Brain microvascular endothelial cell (primary cell): Measurements from ENCODE around the gene SOCS1.

Source experiments
- DNase-seq: peaks from one replicate; pipeline ENCODE4 v3.0.0-alpha.2; 2020
- H3K27ac ChIP-seq: fragments of 250-450 bp; sonication (Bioruptor Pico); 2 replicates; pipeline ENCODE4 v1.5.1; 2020; ENCODE audit warnings: mild to moderate bottlenecking, moderate library complexity
- H3K27me3 ChIP-seq: fragments of 250-450 bp; sonication (Bioruptor Pico); replicated peaks from 2 replicates; pipeline ENCODE4 v1.5.1; 2020; ENCODE audit warnings: mild to moderate bottlenecking
- H3K36me3 ChIP-seq: fragments of 250-450 bp; sonication (Bioruptor Pico); replicated peaks from 2 replicates; pipeline ENCODE4 v1.5.1; 2020; ENCODE audit warnings: mild to moderate bottlenecking
- H3K4me3 ChIP-seq: 2 replicates; pipeline ENCODE4 v1.5.1; 2011; ENCODE audit warnings: low read depth, mild to moderate bottlenecking, control low read depth, low read length, moderate library complexity
- in situ Hi-C: cut with HindIII; loops from 2 replicates; pipeline ENCODE4 v1.10.0; 2017; ENCODE audit warnings: low sequenced_read_pairs, low pct_ligation_motif_present
- TF ChIP-seq, protein P1 (sequence below): IDR thresholded peaks from 2 replicates; pipeline ENCODE4 v1.5.1; 2011; ENCODE audit warnings: low read depth, mild to moderate bottlenecking, moderate library complexity, low read length, control low read depth, inconsistent platforms; ENCODE audit errors: missing control alignments

The SOCS1 gene

DNA sequence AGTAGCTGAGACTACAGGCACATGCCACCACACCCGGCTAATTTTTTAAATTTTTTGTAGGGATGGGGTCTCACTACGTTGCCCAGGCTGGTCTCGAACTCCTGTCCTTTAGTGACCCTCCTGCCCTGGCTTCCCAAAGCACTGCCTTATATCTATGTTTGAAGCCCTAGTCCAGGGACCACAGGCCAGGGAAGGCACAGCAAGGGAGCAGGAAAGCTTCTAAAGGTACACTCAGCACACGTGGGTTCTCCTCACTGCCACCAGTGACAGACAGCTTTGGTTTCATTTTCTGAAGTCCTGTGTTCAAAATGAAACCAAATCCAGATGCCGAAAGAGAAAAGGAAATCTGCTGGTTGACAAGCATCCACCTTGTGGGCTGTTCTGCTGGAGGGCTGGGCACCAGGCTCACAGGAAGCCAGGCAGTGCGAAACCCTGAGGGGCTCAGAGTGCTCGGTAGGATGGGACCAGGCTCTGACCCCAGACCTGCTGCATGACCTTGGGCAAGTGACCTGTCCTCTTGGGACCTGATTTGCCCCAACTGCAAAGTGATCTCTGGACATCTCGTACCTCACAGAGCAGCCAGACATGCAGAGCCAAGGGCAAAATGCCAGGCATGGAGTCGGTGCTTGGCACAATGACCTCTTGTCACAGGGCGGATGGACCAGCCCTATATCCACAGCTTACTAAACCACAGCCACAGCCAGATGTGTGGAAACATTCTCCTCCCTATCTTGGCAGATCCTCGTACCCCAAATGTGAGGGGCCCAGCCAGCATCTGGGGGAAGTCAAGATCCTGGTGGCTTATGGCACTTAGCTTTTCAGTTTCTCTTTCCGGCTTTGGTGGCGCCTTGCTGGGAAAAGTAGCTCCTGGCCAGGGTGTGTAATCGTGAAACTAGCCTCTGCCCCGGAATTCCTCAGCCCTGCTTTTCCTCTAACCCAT is 2.8 kb upstream of the SOCS1 start:
- Histone ChIP-seq H3K27me3 (no peaks in the 10 kb centered on the region), H3K27ac (no peak overlapping the region), H3K4me3 (no peak overlapping the region), H3K36me3 (no peaks in the 10 kb centered on the region)
- in situ Hi-C loops = no loop called here
- no peak for DNase-seq
- TF ChIP-seq, protein P1, sequence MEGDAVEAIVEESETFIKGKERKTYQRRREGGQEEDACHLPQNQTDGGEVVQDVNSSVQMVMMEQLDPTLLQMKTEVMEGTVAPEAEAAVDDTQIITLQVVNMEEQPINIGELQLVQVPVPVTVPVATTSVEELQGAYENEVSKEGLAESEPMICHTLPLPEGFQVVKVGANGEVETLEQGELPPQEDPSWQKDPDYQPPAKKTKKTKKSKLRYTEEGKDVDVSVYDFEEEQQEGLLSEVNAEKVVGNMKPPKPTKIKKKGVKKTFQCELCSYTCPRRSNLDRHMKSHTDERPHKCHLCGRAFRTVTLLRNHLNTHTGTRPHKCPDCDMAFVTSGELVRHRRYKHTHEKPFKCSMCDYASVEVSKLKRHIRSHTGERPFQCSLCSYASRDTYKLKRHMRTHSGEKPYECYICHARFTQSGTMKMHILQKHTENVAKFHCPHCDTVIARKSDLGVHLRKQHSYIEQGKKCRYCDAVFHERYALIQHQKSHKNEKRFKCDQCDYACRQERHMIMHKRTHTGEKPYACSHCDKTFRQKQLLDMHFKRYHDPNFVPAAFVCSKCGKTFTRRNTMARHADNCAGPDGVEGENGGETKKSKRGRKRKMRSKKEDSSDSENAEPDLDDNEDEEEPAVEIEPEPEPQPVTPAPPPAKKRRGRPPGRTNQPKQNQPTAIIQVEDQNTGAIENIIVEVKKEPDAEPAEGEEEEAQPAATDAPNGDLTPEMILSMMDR = no peak

DNA sequence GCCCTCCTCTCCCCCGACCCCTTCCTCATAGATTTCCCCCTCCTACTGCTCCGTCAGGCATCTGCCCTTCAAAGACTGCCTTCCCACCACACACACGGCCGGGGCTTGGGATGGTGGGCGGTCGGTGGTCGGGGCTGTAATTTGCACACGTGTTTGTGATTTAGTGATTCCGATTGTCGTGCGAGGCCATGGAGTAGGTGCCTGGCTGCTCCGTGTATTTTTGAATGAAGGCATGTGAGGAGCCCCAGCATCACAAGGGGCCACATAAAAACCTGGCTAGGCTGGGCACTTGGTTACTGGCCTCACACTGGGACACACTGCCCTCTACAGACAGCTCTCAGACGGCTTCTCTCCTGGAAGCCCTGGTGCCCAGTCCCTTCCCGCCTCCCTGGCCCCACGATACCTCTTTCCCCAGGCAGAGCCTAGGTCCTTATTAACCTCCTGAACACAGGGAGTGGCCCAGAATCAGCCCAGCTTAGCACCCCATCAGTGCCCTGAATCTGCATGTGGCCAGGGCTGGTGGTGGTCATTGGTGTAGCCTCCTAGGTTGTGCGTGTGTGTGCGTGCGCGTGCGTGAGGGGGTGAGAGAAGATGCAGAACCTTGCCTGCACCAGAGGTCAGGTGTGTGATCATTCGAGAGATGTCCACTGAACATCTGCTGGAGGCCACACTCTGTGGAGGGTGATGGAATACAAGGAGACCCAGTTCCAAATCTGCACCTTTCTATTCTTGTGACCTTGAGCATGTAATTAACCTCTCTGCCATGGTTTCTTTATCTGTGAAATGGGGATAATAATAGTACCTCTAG is 1.3 kb upstream of the SOCS1 start:
- TF ChIP-seq, protein P1 = peak; percentile 92
- Histone ChIP-seq H3K27ac (peak overlapping the region; percentile 92), H3K36me3 (peaks cover 4% of the 10 kb centered on the region), H3K27me3 (no peaks in the 10 kb centered on the region), H3K4me3 (peak overlapping the region; percentile 80)
- in situ Hi-C loops = no loop called here
- DNase-seq = peak; percentile 80

- TF ChIP-seq, protein P1 = no peak
- DNase-seq = no peak
- Histone ChIP-seq H3K27me3 (no peaks in the 10 kb centered on the region), H3K4me3 (peak overlapping the region; percentile 80), H3K36me3 (peaks cover 7% of the 10 kb centered on the region), H3K27ac (peak overlapping the region; percentile 92)
- in situ Hi-C loops = no loop called here
Measured at GRCh38 chr16:11256661-11257130, 692 bp upstream of the SOCS1 start.

- Histone ChIP-seq H3K27ac (peak overlapping the region; percentile 92), H3K36me3 (peaks cover 7% of the 10 kb centered on the region), H3K4me3 (peak overlapping the region; percentile 65), H3K27me3 (no peaks in the 10 kb centered on the region)
- no peak for DNase-seq
- in situ Hi-C loops = no loop called here
- TF ChIP-seq, protein P1 = no peak
Measured at GRCh38 chr16:11254913-11255736, 879 bp downstream of the SOCS1 start.
